IMR-90 (cell line): Measurements from ENCODE around the gene KCMF1. TPM values are rescaled to one million over a fixed set of nuclear protein-coding genes. Genes with fewer than 3 reads are reported as not detected.

Experiments
- ATAC-seq: fragments of 200-7000 bp; cut with Tn5 transposase; 2 replicates; pipeline ENCODE4 v1.9.1; 2020; ENCODE audit warnings: low read depth, mild to moderate bottlenecking, moderate library complexity
- BruUV-seq: library from RNA; stranded (reverse); fragments of 400-500 nt; replicated peaks from 2 replicates; lab custom pipeline; 2021; lab: Mats Ljungman, UMichigan
- CTCF ChIA-PET: fragments of 300-600 bp; formaldehyde crosslinking; extraction: SDS; loops from one replicate; lab custom pipeline; 2021; ENCODE audit warnings: antibody characterized with exemption; lab: Yijun Ruan, JAX
- POLR2A ChIA-PET: fragments of 300-600 bp; sonication (Branson Sonifier 250); formaldehyde crosslinking; loops from one replicate; lab custom pipeline; 2022; ENCODE audit warnings: antibody characterized with exemption; ENCODE audit not compliant: unreplicated experiment; lab: Charles Lee
- DNase-seq: peaks from one replicate; pipeline ENCODE4 v3.0.0; 2013
- H2AFZ ChIP-seq: replicated peaks from 2 replicates; pipeline ENCODE3; 2013; ENCODE audit warnings: low read length, mild to moderate bottlenecking; ENCODE audit not compliant: poor library complexity
- H2AK5ac ChIP-seq: 2 replicates; pipeline ENCODE4 v1.6.1; 2013; ENCODE audit warnings: low read depth, low read length, inconsistent platforms
- H2AK9ac ChIP-seq: replicated peaks from 2 replicates; pipeline ENCODE3; 2013; ENCODE audit warnings: mild to moderate bottlenecking, low read depth, low read length, moderate library complexity; ENCODE audit not compliant: poor library complexity
- H2BK120ac ChIP-seq: 2 replicates; pipeline ENCODE4 v1.6.1; 2013; ENCODE audit warnings: low read depth, low read length, inconsistent platforms
- H2BK15ac ChIP-seq: 3 replicates; pipeline ENCODE4 v1.6.1; 2013; ENCODE audit warnings: low read depth, low read length, inconsistent platforms
- H2BK20ac ChIP-seq: 2 replicates; pipeline ENCODE4 v1.6.1; 2013; ENCODE audit warnings: low read depth, mild to moderate bottlenecking, inconsistent platforms, low read length, moderate library complexity
- H2BK5ac ChIP-seq: 2 replicates; pipeline ENCODE4 v1.6.1; 2013; ENCODE audit warnings: mild to moderate bottlenecking, low read depth, low read length, inconsistent platforms; ENCODE audit not compliant: poor library complexity, severe bottlenecking
- H3K14ac ChIP-seq: replicated peaks from 2 replicates; pipeline ENCODE4 v1.6.1; 2013; ENCODE audit warnings: low read depth, low read length, inconsistent platforms
- H3K18ac ChIP-seq: 2 replicates; pipeline ENCODE4 v1.6.1; 2013; ENCODE audit warnings: low read depth, low read length, control low read depth
- H3K23ac ChIP-seq: 2 replicates; pipeline ENCODE4 v1.6.1; 2013; ENCODE audit warnings: low read depth, low read length, inconsistent platforms
- H3K27ac ChIP-seq: 2 replicates; pipeline ENCODE4 v1.5.1; 2013; ENCODE audit warnings: mild to moderate bottlenecking, control low read depth, low read length; ENCODE audit not compliant: insufficient read depth
- H3K27me3 ChIP-seq: 2 replicates; pipeline ENCODE4 v1.6.1; 2013; ENCODE audit warnings: low read length; ENCODE audit not compliant: control insufficient read depth, insufficient read depth
- H3K36me3 ChIP-seq: 2 replicates; pipeline ENCODE4 v1.6.1; 2013; ENCODE audit warnings: low read length, mixed read lengths; ENCODE audit not compliant: control insufficient read depth, insufficient read depth
- H3K4ac ChIP-seq: 2 replicates; pipeline ENCODE4 v1.6.1; 2013; ENCODE audit warnings: low read depth, low read length, inconsistent platforms
- H3K4me1 ChIP-seq: 2 replicates; pipeline ENCODE4 v1.6.1; 2013; ENCODE audit warnings: low read length, mixed read lengths; ENCODE audit not compliant: control insufficient read depth, insufficient read depth
- H3K4me2 ChIP-seq: 2 replicates; pipeline ENCODE4 v1.6.1; 2013; ENCODE audit warnings: low read depth, mild to moderate bottlenecking, control low read depth, low read length, moderate library complexity
- H3K4me3 ChIP-seq: 2 replicates; pipeline ENCODE4 v1.5.1; 2013; ENCODE audit warnings: low read depth, mild to moderate bottlenecking, control low read depth, low read length, moderate library complexity; ENCODE audit not compliant: insufficient read depth
- H3K56ac ChIP-seq: 2 replicates; pipeline ENCODE4 v1.6.1; 2013; ENCODE audit warnings: low read length, inconsistent platforms; ENCODE audit not compliant: insufficient read depth; ENCODE audit errors: extremely low read depth
- H3K79me1 ChIP-seq, 2 experiments: 2 replicates each; pipeline ENCODE4 v1.6.1; 2013; ENCODE audit warnings: low read length in 2 of 2, inconsistent platforms in 1 of 2, low read depth in 1 of 2
- H3K9ac ChIP-seq: 2 replicates; pipeline ENCODE4 v1.6.1; 2013; ENCODE audit warnings: low read depth, low read length, control low read depth
- H3K9me1 ChIP-seq: 2 replicates; pipeline ENCODE4 v1.6.1; 2013; ENCODE audit warnings: low read length, inconsistent platforms; ENCODE audit not compliant: insufficient read depth
- H3K9me3 ChIP-seq: 2 replicates; pipeline ENCODE4 v1.6.1; 2013; ENCODE audit warnings: low read length; ENCODE audit not compliant: control insufficient read depth, insufficient read depth
- H4K20me1 ChIP-seq: 2 replicates; pipeline ENCODE4 v1.6.1; 2013; ENCODE audit warnings: low read length, inconsistent platforms; ENCODE audit not compliant: insufficient read depth
- H4K5ac ChIP-seq: 2 replicates; pipeline ENCODE4 v1.6.1; 2013; ENCODE audit warnings: mild to moderate bottlenecking, low read depth, low read length, control low read depth
- H4K8ac ChIP-seq, 2 experiments: 2 replicates each; pipeline ENCODE4 v1.6.1; 2013; ENCODE audit warnings: low read depth in 2 of 2, low read length in 2 of 2, control low read depth in 1 of 2, inconsistent platforms in 1 of 2
- H4K91ac ChIP-seq: 2 replicates; pipeline ENCODE4 v1.6.1; 2013; ENCODE audit warnings: low read depth, low read length, inconsistent platforms; ENCODE audit not compliant: insufficient read depth
- BHLHE40 ChIP-seq: fragments of 150-350 bp; IDR thresholded peaks from 2 replicates; pipeline ENCODE4 v1.6.1; 2016; ENCODE audit warnings: mild to moderate bottlenecking, low read depth, low read length
- CEBPB ChIP-seq: IDR thresholded peaks from 2 replicates; pipeline ENCODE4 v1.6.1; 2012; ENCODE audit warnings: low read depth, low read length, improper control_type of control experiment
- CHD1 ChIP-seq: IDR thresholded peaks from 2 replicates; pipeline ENCODE4 v1.6.1; 2012; ENCODE audit warnings: low read depth, low read length, improper control_type of control experiment
- FOS ChIP-seq: fragments of 150-350 bp; IDR thresholded peaks from 2 replicates; pipeline ENCODE4 v1.6.1; 2016; ENCODE audit warnings: low read depth, low read length
- MAFK ChIP-seq: IDR thresholded peaks from 2 replicates; pipeline ENCODE4 v1.6.1; 2012; ENCODE audit warnings: low read depth, low read length, improper control_type of control experiment
- MAZ ChIP-seq: IDR thresholded peaks from 2 replicates; pipeline ENCODE4 v1.6.1; 2012; ENCODE audit warnings: low read depth, mild to moderate bottlenecking, low read length, improper control_type of control experiment, moderate library complexity, borderline replicate concordance
- MXI1 ChIP-seq: IDR thresholded peaks from 2 replicates; pipeline ENCODE4 v1.6.1; 2012; ENCODE audit warnings: low read depth, mild to moderate bottlenecking, low read length, moderate library complexity, borderline replicate concordance
- NFE2L2 ChIP-seq: fragments of 150-350 bp; IDR thresholded peaks from 2 replicates; pipeline ENCODE4 v1.6.1; 2016; ENCODE audit warnings: low read depth, mild to moderate bottlenecking, low read length
- POLR2A ChIP-seq: IDR thresholded peaks from 2 replicates; pipeline ENCODE4 v1.6.1; 2012; ENCODE audit warnings: mild to moderate bottlenecking, low read depth, low read length
- RAD21 ChIP-seq: IDR thresholded peaks from 2 replicates; pipeline ENCODE4 v1.6.1; 2012; ENCODE audit warnings: low read length, improper control_type of control experiment
- RCOR1 ChIP-seq: IDR thresholded peaks from 2 replicates; pipeline ENCODE4 v1.6.1; 2012; ENCODE audit warnings: mild to moderate bottlenecking, low read length, improper control_type of control experiment; ENCODE audit not compliant: insufficient replicate concordance
- RFX5 ChIP-seq: IDR thresholded peaks from 2 replicates; pipeline ENCODE4 v1.8.0; 2012; ENCODE audit warnings: low read depth, mild to moderate bottlenecking, low read length, moderate library complexity
- SMC3 ChIP-seq: fragments of 150-350 bp; IDR thresholded peaks from 2 replicates; pipeline ENCODE4 v1.6.1; 2016; ENCODE audit warnings: low read depth, mild to moderate bottlenecking, antibody characterized with exemption, low read length, moderate library complexity
- USF2 ChIP-seq: fragments of 150-350 bp; IDR thresholded peaks from 2 replicates; pipeline ENCODE4 v1.6.1; 2017; ENCODE audit warnings: mild to moderate bottlenecking, antibody characterized with exemption, low read length, low read depth
- WGBS, 2 experiments: methylation state at CpG; one replicate each; pipeline versions ENCODE4 v1.1.5 to v1.1.7; 2013; ENCODE audit warnings: missing lambda C conversion rate in 2 of 2; ENCODE audit not compliant: insufficient read length in 1 of 2; ENCODE audit errors: extremely low coverage in 2 of 2; 5-methylcytosine and 5-hydroxymethylcytosine counted together
- dilution Hi-C: fragments of 300-500 bp; cut with HindIII; formaldehyde crosslinking; loops from one replicate; pipeline ENCODE4 v1.14.3; 2018; ENCODE audit warnings: low sequenced_read_pairs; ENCODE audit not compliant: unreplicated experiment
- in situ Hi-C: fragments of 300-500 bp; cut with MboI; formaldehyde crosslinking; loops from 3 replicates; pipeline ENCODE4 v1.14.3; 2019; ENCODE audit warnings: low sequenced_read_pairs, inconsistent platforms, mixed read lengths
- intact Hi-C: fragments of 100-400 bp; cut with micrococcal nuclease; formaldehyde crosslinking; loops from 2 replicates; pipeline ENCODE4 v1.10.0; 2022
- polyA plus RNA-seq, 3 experiments: library from polyadenylated mRNA; depleted of rRNA; stranded (reverse); fragments of >200 nt; gene quantifications; 2 replicates each; pipeline ENCODE4 v1.2.3, GENCODE V29; 2012; ENCODE audit warnings: low replicate concordance in 1 of 3
- total RNA-seq: library from RNA; depleted of rRNA; stranded (reverse); fragments of >200 nt; gene quantifications from 2 replicates; pipeline ENCODE4 v1.2.3, GENCODE V29; 2012
- TF ChIP-seq, protein P1 (sequence below): fragments of 150-350 bp; IDR thresholded peaks from 2 replicates; pipeline ENCODE4 v1.6.1; 2016; ENCODE audit warnings: low read depth, mild to moderate bottlenecking, low read length, moderate library complexity, borderline replicate concordance
- TF ChIP-seq, protein P2 (sequence below): conservative IDR thresholded peaks from 2 replicates; pipeline ENCODE4 v1.5.1; 2012; ENCODE audit warnings: mild to moderate bottlenecking, low read depth, low read length, improper control_type of control experiment

KCMF1 gene
- total and polyA plus RNA-seq, 2 of the 4 experiments (the other 2 are of a cell fraction), result 49.9 to 108 TPM

DNA sequence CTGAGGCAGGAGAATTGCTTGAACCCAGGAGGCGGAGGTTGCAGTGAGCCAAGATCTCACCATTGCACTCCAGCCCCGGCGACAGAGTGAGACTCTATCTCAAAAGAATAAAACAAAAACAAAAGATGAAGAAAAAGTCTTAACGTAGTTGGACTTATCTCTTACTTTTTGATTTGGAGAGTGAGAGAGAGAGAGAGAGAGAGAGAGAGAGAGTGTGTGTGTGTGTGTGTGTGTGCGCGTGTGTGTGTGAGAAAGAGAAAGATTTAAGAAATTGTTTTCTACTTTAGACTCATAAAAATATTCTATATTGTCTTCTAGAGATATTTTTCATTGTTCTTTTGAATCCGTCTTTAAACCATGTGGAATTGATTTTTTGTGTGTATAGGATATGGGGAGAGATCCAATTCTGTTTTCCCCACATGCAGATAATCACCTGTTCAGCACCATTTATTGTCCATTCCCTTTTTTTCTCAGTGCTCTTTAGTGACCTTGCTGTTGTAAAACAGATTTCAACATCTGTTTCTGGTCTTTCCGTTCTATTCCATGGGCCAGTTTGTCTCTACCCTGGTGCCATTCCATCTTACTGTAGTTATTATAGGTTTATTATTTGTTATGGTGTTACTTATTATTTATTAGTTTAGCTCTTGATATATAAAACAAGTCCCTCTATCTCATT is 53.5 kb downstream of the KCMF1 start:
- H2AFZ ChIP-seq, result no peak overlapping the region
- peaks cover 17% of the 10 kb centered on the region for H3K36me3 ChIP-seq
- H2AK9ac ChIP-seq, result no peak overlapping the region
- ChIA-PET CTCF (no interaction called here), POLR2A (no interaction called here)
- dilution Hi-C loops (no loop called here), intact Hi-C loops (no loop called here), in situ Hi-C loops (no loop called here)
- WGBS, 2 experiments, result no CpG with 5 or more reads among the region's 8 CpGs
- no peak overlapping the region for H3K4me2 ChIP-seq
- no peak overlapping the region for H4K91ac ChIP-seq
- no peak overlapping the region for H3K14ac ChIP-seq
- H2BK120ac ChIP-seq, result no peak overlapping the region
- H3K79me1 ChIP-seq, result peaks cover 11 to 59% of the 10 kb centered on the region in 2 experiments
- H2BK20ac ChIP-seq, result no peak overlapping the region
- H4K5ac ChIP-seq, result no peak overlapping the region
- H3K18ac ChIP-seq, result no peak overlapping the region
- H3K4me3 ChIP-seq, result no peak overlapping the region
- no peak for DNase-seq
- H3K56ac ChIP-seq, result no peak overlapping the region
- no peak overlapping the region for H4K8ac ChIP-seq
- peaks cover 11% of the 10 kb centered on the region for H3K9me1 ChIP-seq
- H3K27me3 ChIP-seq, result no peaks in the 10 kb centered on the region
- no peak overlapping the region for H3K9ac ChIP-seq
- peaks cover 69% of the 10 kb centered on the region for H4K20me1 ChIP-seq
- no peak overlapping the region for H2AK5ac ChIP-seq
- no peak overlapping the region for H3K27ac ChIP-seq
- no peak for ATAC-seq
- H3K23ac ChIP-seq, result no peak overlapping the region
- H3K4ac ChIP-seq, result no peak overlapping the region
- H2BK5ac ChIP-seq, result no peak overlapping the region
- no TSS peak for BruUV-seq
- no peaks in the 10 kb centered on the region for H3K9me3 ChIP-seq
- H3K4me1 ChIP-seq, result no peaks in the 10 kb centered on the region
- H2BK15ac ChIP-seq, result no peak overlapping the region
- TF ChIP-seq MAFK, result no peak
- no peak for TF ChIP-seq RFX5
- TF ChIP-seq, protein P1, sequence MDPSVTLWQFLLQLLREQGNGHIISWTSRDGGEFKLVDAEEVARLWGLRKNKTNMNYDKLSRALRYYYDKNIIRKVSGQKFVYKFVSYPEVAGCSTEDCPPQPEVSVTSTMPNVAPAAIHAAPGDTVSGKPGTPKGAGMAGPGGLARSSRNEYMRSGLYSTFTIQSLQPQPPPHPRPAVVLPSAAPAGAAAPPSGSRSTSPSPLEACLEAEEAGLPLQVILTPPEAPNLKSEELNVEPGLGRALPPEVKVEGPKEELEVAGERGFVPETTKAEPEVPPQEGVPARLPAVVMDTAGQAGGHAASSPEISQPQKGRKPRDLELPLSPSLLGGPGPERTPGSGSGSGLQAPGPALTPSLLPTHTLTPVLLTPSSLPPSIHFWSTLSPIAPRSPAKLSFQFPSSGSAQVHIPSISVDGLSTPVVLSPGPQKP, result no peak
- TF ChIP-seq NFE2L2, result no peak
- TF ChIP-seq, protein P2, sequence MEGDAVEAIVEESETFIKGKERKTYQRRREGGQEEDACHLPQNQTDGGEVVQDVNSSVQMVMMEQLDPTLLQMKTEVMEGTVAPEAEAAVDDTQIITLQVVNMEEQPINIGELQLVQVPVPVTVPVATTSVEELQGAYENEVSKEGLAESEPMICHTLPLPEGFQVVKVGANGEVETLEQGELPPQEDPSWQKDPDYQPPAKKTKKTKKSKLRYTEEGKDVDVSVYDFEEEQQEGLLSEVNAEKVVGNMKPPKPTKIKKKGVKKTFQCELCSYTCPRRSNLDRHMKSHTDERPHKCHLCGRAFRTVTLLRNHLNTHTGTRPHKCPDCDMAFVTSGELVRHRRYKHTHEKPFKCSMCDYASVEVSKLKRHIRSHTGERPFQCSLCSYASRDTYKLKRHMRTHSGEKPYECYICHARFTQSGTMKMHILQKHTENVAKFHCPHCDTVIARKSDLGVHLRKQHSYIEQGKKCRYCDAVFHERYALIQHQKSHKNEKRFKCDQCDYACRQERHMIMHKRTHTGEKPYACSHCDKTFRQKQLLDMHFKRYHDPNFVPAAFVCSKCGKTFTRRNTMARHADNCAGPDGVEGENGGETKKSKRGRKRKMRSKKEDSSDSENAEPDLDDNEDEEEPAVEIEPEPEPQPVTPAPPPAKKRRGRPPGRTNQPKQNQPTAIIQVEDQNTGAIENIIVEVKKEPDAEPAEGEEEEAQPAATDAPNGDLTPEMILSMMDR, result no peak
- TF ChIP-seq BHLHE40, result no peak
- no peak for TF ChIP-seq CHD1
- TF ChIP-seq SMC3, result no peak
- no peak for TF ChIP-seq MXI1
- TF ChIP-seq RCOR1, result no peak
- no peak for TF ChIP-seq RAD21
- no peak for TF ChIP-seq POLR2A
- no peak for TF ChIP-seq USF2
- TF ChIP-seq FOS, result no peak
- no peak for TF ChIP-seq MAZ
- no peak for TF ChIP-seq CEBPB
